Measurements from ENCODE around the gene PCDH9. TPM values are rescaled to one million over a fixed set of nuclear protein-coding genes. Genes with fewer than 3 reads are reported as not detected.
A peak's percentile ranks its signal among the peaks of the same experiment; 100 is the strongest.

The PCDH9 gene
- total RNA-seq, 1 donor from 2014 or later: 1.7 TPM

DNA sequence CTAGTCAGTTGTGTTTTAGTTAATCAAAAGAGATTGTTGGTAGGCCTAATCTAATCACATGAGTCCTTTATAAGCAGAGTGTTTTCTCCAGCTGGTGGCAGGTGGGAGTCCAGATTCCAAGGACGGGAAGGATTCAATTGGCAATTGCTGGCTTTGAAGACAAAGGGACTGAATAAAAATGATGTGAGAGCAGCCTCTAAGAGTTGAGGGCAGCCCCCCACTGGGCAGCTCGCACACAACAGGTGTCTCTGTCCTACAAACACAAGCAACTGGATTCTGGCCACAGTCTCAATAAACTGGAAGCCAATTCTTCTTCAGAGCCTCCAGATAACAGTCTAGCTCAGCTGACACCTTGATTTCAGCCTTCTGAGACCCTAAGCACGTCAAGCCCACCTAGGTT lies 915.2 kb downstream of the PCDH9 start:
- peaks cover 19% of the 10 kb centered on the region for H3K4me1 Mint-ChIP-seq (ENCODE audit: low read depth)
- no peaks in the 10 kb centered on the region for H3K27me3 Mint-ChIP-seq
- TF ChIP-seq, protein P1, sequence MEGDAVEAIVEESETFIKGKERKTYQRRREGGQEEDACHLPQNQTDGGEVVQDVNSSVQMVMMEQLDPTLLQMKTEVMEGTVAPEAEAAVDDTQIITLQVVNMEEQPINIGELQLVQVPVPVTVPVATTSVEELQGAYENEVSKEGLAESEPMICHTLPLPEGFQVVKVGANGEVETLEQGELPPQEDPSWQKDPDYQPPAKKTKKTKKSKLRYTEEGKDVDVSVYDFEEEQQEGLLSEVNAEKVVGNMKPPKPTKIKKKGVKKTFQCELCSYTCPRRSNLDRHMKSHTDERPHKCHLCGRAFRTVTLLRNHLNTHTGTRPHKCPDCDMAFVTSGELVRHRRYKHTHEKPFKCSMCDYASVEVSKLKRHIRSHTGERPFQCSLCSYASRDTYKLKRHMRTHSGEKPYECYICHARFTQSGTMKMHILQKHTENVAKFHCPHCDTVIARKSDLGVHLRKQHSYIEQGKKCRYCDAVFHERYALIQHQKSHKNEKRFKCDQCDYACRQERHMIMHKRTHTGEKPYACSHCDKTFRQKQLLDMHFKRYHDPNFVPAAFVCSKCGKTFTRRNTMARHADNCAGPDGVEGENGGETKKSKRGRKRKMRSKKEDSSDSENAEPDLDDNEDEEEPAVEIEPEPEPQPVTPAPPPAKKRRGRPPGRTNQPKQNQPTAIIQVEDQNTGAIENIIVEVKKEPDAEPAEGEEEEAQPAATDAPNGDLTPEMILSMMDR (IDR thresholded peaks at IDR 0.05; ENCODE audit: unreplicated experiment): no peak
- H3K9me3 Mint-ChIP-seq (ENCODE audit: low read depth): peaks cover 14% of the 10 kb centered on the region
- H3K27ac Mint-ChIP-seq: no peak overlapping the region
- DNase-seq (ENCODE audit: low spot score, unreplicated experiment): no peak
- peaks cover 1% of the 10 kb centered on the region for H3K36me3 Mint-ChIP-seq (ENCODE audit: insufficient read depth)
- no peak overlapping the region for H3K4me3 Mint-ChIP-seq (ENCODE audit: low read depth)

DNA sequence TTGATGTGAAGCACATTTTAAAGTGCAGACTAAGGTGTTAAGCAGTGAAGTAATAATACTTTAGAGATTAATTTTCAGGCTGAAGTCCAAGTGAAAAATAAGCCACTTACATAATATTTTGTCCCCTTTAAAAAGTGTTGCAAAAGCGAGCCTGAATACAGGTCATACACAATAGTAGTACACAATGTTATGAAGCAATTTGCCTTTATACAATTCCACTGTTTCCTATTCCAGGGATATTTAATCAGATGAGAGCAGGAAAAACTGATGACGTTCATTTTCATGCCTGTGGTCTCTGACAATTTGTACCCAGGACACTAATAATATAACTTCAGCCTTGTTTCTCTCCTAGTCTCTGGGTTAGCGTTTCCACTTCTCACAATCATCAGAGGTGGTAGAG lies 916.7 kb downstream of the PCDH9 start:
- TF ChIP-seq, protein P1 (IDR thresholded peaks at IDR 0.05; ENCODE audit: unreplicated experiment): no peak
- H3K27ac Mint-ChIP-seq: no peak overlapping the region
- peaks cover 1% of the 10 kb centered on the region for H3K36me3 Mint-ChIP-seq (ENCODE audit: insufficient read depth)
- H3K27me3 Mint-ChIP-seq: no peaks in the 10 kb centered on the region
- peaks cover 14% of the 10 kb centered on the region for H3K9me3 Mint-ChIP-seq (ENCODE audit: low read depth)
- peaks cover 19% of the 10 kb centered on the region for H3K4me1 Mint-ChIP-seq (ENCODE audit: low read depth)
- H3K4me3 Mint-ChIP-seq (ENCODE audit: low read depth): no peak overlapping the region
- DNase-seq (ENCODE audit: low spot score, unreplicated experiment): no peak

DNA sequence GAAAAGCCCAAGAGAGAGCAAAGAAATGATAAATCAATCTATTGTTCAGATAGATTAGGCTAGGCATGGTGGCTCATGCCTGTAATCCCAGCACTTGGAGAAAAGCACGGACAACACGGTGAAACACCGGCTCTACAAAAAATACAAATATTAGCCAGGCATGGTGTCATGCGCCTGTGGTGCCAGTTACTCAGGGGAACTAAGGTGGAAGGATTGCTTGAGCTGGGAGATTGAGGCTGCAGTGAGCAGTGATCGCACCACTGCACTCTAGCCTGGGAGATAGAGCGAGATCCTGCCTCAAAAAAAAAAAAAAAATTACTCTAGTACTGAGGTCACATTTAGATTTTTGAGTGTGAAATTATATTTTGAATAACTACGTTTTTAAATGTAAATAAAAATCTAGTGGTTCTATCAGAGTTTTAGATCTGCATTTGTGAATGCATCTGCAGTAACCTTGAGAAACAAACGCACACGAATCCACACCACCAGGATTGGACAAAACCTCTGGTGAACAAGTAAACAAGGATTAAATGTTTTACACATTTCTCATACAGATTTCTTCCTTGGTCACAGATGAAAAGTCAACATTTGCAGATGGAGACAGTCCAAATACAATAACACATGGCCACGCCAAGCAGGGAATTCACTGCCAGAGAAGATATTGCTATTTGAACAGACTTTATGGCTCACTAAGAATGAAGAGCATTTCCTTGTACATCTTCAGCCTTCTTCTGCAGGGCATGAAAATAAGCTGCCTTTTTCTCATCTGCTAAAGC lies 917.6 kb downstream of the PCDH9 start:
- no peaks in the 10 kb centered on the region for H3K27me3 Mint-ChIP-seq
- no peak for DNase-seq (ENCODE audit: low spot score, unreplicated experiment)
- TF ChIP-seq, protein P1 (IDR thresholded peaks at IDR 0.05; ENCODE audit: unreplicated experiment): no peak
- H3K4me1 Mint-ChIP-seq (ENCODE audit: low read depth): peaks cover 19% of the 10 kb centered on the region
- peak overlapping the region; percentile 43 for H3K27ac Mint-ChIP-seq
- H3K9me3 Mint-ChIP-seq (ENCODE audit: low read depth): peaks cover 14% of the 10 kb centered on the region
- H3K4me3 Mint-ChIP-seq (ENCODE audit: low read depth): no peak overlapping the region
- H3K36me3 Mint-ChIP-seq (ENCODE audit: insufficient read depth): peaks cover 1% of the 10 kb centered on the region

DNA sequence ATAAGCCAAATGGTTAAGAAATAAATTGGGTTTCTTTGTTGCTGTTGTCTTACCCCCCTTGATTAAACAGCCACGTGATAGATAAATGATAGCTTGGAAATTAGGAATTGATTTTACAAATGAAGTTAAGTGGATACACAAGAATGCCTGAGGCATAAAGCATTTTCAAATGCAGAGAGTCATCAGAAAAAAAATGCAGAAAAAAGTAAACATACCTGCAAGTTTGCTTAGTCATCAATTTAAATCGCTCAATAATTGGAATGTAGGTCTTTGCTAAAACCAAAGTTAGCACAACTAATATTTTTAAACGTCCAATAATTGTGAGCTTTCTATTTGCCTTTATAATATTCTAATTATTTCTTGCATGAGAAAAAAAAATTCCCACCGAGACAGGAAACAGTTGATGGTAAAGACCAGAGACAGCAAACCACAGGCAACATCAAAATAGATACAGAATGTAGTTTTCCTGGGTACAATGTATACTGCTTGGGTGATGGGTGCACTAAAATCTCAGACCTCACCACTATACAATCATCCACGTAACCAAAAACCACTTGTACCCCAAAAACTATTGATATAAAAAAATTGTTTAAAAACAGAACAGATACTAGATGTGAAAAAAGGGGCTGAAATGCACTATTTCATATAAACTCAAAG lies 924.0 kb downstream of the PCDH9 start:
- peak overlapping the region; percentile 57 for H3K27ac Mint-ChIP-seq

DNA sequence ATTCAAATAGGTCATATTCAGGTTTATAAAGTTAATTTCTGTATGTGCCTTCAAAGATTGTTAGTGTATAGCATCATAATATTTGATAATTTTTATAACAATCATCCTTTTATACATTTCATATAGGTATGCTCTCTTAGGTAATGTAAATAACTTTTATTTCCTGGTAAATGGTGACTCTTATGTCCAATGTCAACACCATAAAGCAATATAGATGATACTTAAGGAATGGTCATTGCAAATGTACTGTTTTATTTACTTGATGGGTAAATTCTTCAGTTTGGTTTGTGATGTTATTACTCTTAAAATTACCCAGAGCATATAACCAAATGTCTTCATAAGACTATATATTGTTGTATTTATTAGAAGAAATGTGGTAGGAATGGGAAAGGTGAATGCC lies 928.7 kb downstream of the PCDH9 start:
- DNase-seq (ENCODE audit: low spot score, unreplicated experiment): no peak
- no peak overlapping the region for H3K27ac Mint-ChIP-seq
- TF ChIP-seq, protein P1 (IDR thresholded peaks at IDR 0.05; ENCODE audit: unreplicated experiment): no peak
- peaks cover 3% of the 10 kb centered on the region for H3K36me3 Mint-ChIP-seq (ENCODE audit: insufficient read depth)
- no peaks in the 10 kb centered on the region for H3K27me3 Mint-ChIP-seq
- H3K9me3 Mint-ChIP-seq (ENCODE audit: low read depth): peaks cover 9% of the 10 kb centered on the region
- H3K4me3 Mint-ChIP-seq (ENCODE audit: low read depth): no peak overlapping the region
- H3K4me1 Mint-ChIP-seq (ENCODE audit: low read depth): peaks cover 24% of the 10 kb centered on the region

More for the DNA sequence above, 924.0 kb downstream of the PCDH9 start:
- no peak for DNase-seq (ENCODE audit: low spot score, unreplicated experiment)
- H3K4me1 Mint-ChIP-seq (ENCODE audit: low read depth): peaks cover 31% of the 10 kb centered on the region
- no peak overlapping the region for H3K4me3 Mint-ChIP-seq (ENCODE audit: low read depth)
- no peaks in the 10 kb centered on the region for H3K36me3 Mint-ChIP-seq (ENCODE audit: insufficient read depth)
- no peaks in the 10 kb centered on the region for H3K9me3 Mint-ChIP-seq (ENCODE audit: low read depth)
- TF ChIP-seq, protein P1 (IDR thresholded peaks at IDR 0.05; ENCODE audit: unreplicated experiment): no peak
- H3K27me3 Mint-ChIP-seq: no peaks in the 10 kb centered on the region
